H1 (cell line): ENCODE data around the gene SAP30L. TPM values are rescaled to one million over a fixed set of nuclear protein-coding genes. Genes with fewer than 3 reads are reported as not detected.
A peak's percentile ranks its signal among the peaks of the same experiment; 100 is the strongest.

Source experiments
- CTCF ChIA-PET: fragments of 300-600 bp; sonication (Branson Sonifier 250); formaldehyde crosslinking; loops from one replicate; lab custom pipeline; 2021; ENCODE audit not compliant: partially characterized antibody; lab: Charles Lee
- POLR2A ChIA-PET: fragments of 300-600 bp; sonication (Branson Sonifier 250); formaldehyde crosslinking; loops from one replicate; lab custom pipeline; 2021; ENCODE audit warnings: inconsistent platforms; ENCODE audit not compliant: partially characterized antibody; lab: Charles Lee
- DNase-seq, 2 experiments: peaks; one replicate each; pipeline versions ENCODE4 v3.0.0 to v3.0.0-alpha.2; 2010 to 2022; ENCODE audit warnings: low spot score in 2 of 2, low read depth in 1 of 2, mixed read lengths in 1 of 2
- FAIRE-seq: peaks from 2 replicates; lab custom pipeline; 2011; peaks lifted over from hg19 to GRCh38; lab: Jason Lieb, UNC
- H2AFZ ChIP-seq: 2 replicates; pipeline ENCODE4 v1.8.1; 2012; ENCODE audit warnings: low read length, inconsistent platforms
- H2AK5ac ChIP-seq: 2 replicates; pipeline ENCODE4 v1.6.1; 2013; ENCODE audit warnings: low read depth, low read length
- H2BK120ac ChIP-seq: replicated peaks from 2 replicates; pipeline ENCODE3; 2013; ENCODE audit warnings: low read depth, low read length, inconsistent platforms
- H2BK12ac ChIP-seq: 2 replicates; pipeline ENCODE4 v1.6.1; 2013; ENCODE audit warnings: low read depth, low read length
- H2BK15ac ChIP-seq: 2 replicates; pipeline ENCODE4 v1.6.1; 2013; ENCODE audit warnings: low read length
- H2BK20ac ChIP-seq: 2 replicates; pipeline ENCODE4 v1.6.1; 2013; ENCODE audit warnings: low read length
- H2BK5ac ChIP-seq: 2 replicates; pipeline ENCODE4 v1.6.1; 2013; ENCODE audit warnings: low read depth, low read length
- H3K14ac ChIP-seq: 2 replicates; pipeline ENCODE4 v1.6.1; 2013; ENCODE audit warnings: inconsistent platforms; ENCODE audit not compliant: insufficient read length
- H3K18ac ChIP-seq: 2 replicates; pipeline ENCODE4 v1.6.1; 2013; ENCODE audit warnings: low read length; ENCODE audit errors: extremely low read depth
- H3K23ac ChIP-seq: 2 replicates; pipeline ENCODE4 v1.6.1; 2013; ENCODE audit warnings: inconsistent platforms; ENCODE audit not compliant: insufficient read length
- H3K23me2 ChIP-seq: 2 replicates; pipeline ENCODE4 v1.6.1; 2013; ENCODE audit warnings: low read depth, low read length
- H3K27ac ChIP-seq: 2 replicates; pipeline ENCODE4 v1.6.1; 2011; ENCODE audit warnings: low read depth, low read length, inconsistent platforms
- H3K27me3 ChIP-seq, 4 experiments: replicated peaks in 1 of 4; 1 replicate in 1 of 4; 2 replicates in 3 of 4; pipeline versions ENCODE4 v1.6.1 to v1.8.1; 2011 to 2013; ENCODE audit warnings: low read length in 3 of 4, mild to moderate bottlenecking in 3 of 4, inconsistent platforms in 2 of 4, mixed read lengths in 2 of 4, moderate library complexity in 1 of 4; ENCODE audit not compliant: control insufficient read depth in 3 of 4, insufficient read depth in 3 of 4; ENCODE audit errors: extremely low read depth in 1 of 4
- H3K36me3 ChIP-seq, 4 experiments: 2 replicates each; pipeline versions ENCODE4 v1.6.1 to v1.8.1; 2011 to 2013; ENCODE audit warnings: mild to moderate bottlenecking in 4 of 4, low read length in 3 of 4, moderate library complexity in 2 of 4, control low read depth in 1 of 4, inconsistent platforms in 1 of 4; ENCODE audit not compliant: insufficient read depth in 4 of 4, control insufficient read depth in 2 of 4
- H3K4ac ChIP-seq: replicated peaks from 2 replicates; pipeline ENCODE3; 2013; ENCODE audit warnings: low read length, low read depth, mixed read lengths, inconsistent platforms; ENCODE audit not compliant: insufficient read length
- H3K4me1 ChIP-seq, 4 experiments: replicated peaks in 1 of 4; 1 replicate in 1 of 4; 2 replicates in 3 of 4; pipeline versions ENCODE4 v1.6.1 to v1.8.1; 2011 to 2013; ENCODE audit warnings: low read length in 3 of 4, inconsistent platforms in 2 of 4, mixed read lengths in 1 of 4; ENCODE audit not compliant: insufficient read depth in 4 of 4, control insufficient read depth in 3 of 4
- H3K4me2 ChIP-seq, 2 experiments: 2 replicates each; pipeline versions ENCODE4 v1.6.1 to v1.8.1; 2011 to 2013; ENCODE audit warnings: low read depth in 2 of 2, low read length in 2 of 2, control low read depth in 1 of 2, inconsistent platforms in 1 of 2, mild to moderate bottlenecking in 1 of 2; ENCODE audit not compliant: insufficient read depth in 1 of 2
- H3K4me3 ChIP-seq, 4 experiments: fragments of 200-600, 300-600 bp in 1 of 4; sonication (generic), shearing (Covaris generic), sonication (Bioruptor Twin) in 1 of 4; 2 replicates each; pipeline versions ENCODE4 v1.5.1 to v1.8.1; 2011 to 2016; ENCODE audit warnings: low read length in 4 of 4, low read depth in 3 of 4, control low read depth in 2 of 4, inconsistent platforms in 2 of 4, mild to moderate bottlenecking in 2 of 4, mixed read lengths in 1 of 4, moderate library complexity in 1 of 4; ENCODE audit not compliant: insufficient read depth in 2 of 4; ENCODE audit errors: extremely low read depth in 1 of 4
- H3K56ac ChIP-seq: replicated peaks from 2 replicates; pipeline ENCODE3; 2013; ENCODE audit warnings: low read depth, mild to moderate bottlenecking, mixed read lengths, low read length, inconsistent platforms; ENCODE audit not compliant: insufficient read length
- H3K79me1 ChIP-seq: 2 replicates; pipeline ENCODE4 v1.6.1; 2013; ENCODE audit warnings: low read depth, low read length, control low read depth
- H3K79me2 ChIP-seq, 2 experiments: 2 replicates each; pipeline versions ENCODE4 v1.6.1 to v1.8.1; 2012 to 2013; ENCODE audit warnings: low read length in 2 of 2, mild to moderate bottlenecking in 2 of 2, inconsistent platforms in 1 of 2; ENCODE audit not compliant: insufficient read depth in 2 of 2, control insufficient read depth in 1 of 2
- H3K9ac ChIP-seq, 4 experiments: replicated peaks in 1 of 4; 1 replicate in 1 of 4; 2 replicates in 3 of 4; pipeline versions ENCODE4 v1.6.1 to v1.8.1; 2011 to 2013; ENCODE audit warnings: low read depth in 3 of 4, low read length in 3 of 4, control low read depth in 2 of 4, mild to moderate bottlenecking in 2 of 4, moderate library complexity in 2 of 4, inconsistent platforms in 1 of 4; ENCODE audit errors: extremely low read depth in 1 of 4
- H3K9me3 ChIP-seq, 2 experiments: 2 replicates each; pipeline versions ENCODE4 v1.6.1 to v1.8.1; 2012 to 2013; ENCODE audit warnings: mild to moderate bottlenecking in 2 of 2, moderate library complexity in 2 of 2, control low read depth in 1 of 2, inconsistent platforms in 1 of 2, low read depth in 1 of 2, low read length in 1 of 2, mixed read lengths in 1 of 2; ENCODE audit not compliant: insufficient read depth in 2 of 2
- H4K20me1 ChIP-seq, 2 experiments: replicated peaks in 1 of 2; 2 replicates each; pipeline versions ENCODE3 to v1.8.1; 2011 to 2013; ENCODE audit warnings: inconsistent platforms in 2 of 2, low read length in 2 of 2, mild to moderate bottlenecking in 1 of 2; ENCODE audit not compliant: insufficient read depth in 2 of 2, control insufficient read depth in 1 of 2
- H4K5ac ChIP-seq: 2 replicates; pipeline ENCODE4 v1.6.1; 2013; ENCODE audit warnings: low read length, low read depth, mixed read lengths, inconsistent platforms; ENCODE audit not compliant: insufficient read length
- H4K8ac ChIP-seq: 2 replicates; pipeline ENCODE4 v1.8.0; 2013; ENCODE audit warnings: mild to moderate bottlenecking, moderate library complexity, low read length, inconsistent platforms; ENCODE audit not compliant: insufficient read depth; ENCODE audit errors: extremely low read depth
- H4K91ac ChIP-seq: replicated peaks from 2 replicates; pipeline ENCODE3; 2013; ENCODE audit warnings: low read length, mixed read lengths, inconsistent platforms; ENCODE audit not compliant: insufficient read length
- CREB1 ChIP-seq: IDR thresholded peaks from 2 replicates; pipeline ENCODE4 v1.6.1; 2012; ENCODE audit warnings: inconsistent platforms
- KDM4A ChIP-seq: IDR thresholded peaks from one replicate; pipeline ENCODE4 v1.7.1; 2012; ENCODE audit warnings: low read depth, mild to moderate bottlenecking, moderate library complexity, low read length, inconsistent platforms; ENCODE audit not compliant: severe bottlenecking
- SIN3A ChIP-seq, 2 experiments: IDR thresholded peaks in 1 of 2; conservative IDR thresholded peaks in 1 of 2; 2 replicates each; pipeline ENCODE4 v1.6.1; 2011 to 2012; ENCODE audit warnings: low read length in 2 of 2, improper control_type of control experiment in 1 of 2, low read depth in 1 of 2, mild to moderate bottlenecking in 1 of 2
- SIX5 ChIP-seq: IDR thresholded peaks from 2 replicates; pipeline ENCODE4 v1.6.1; 2011; ENCODE audit warnings: mild to moderate bottlenecking, low read depth, low read length
- SP1 ChIP-seq: IDR thresholded peaks from 2 replicates; pipeline ENCODE4 v1.6.1; 2011; ENCODE audit warnings: low read depth, low read length
- SP2 ChIP-seq: IDR thresholded peaks from 2 replicates; pipeline ENCODE4 v1.6.1; 2012; ENCODE audit warnings: mild to moderate bottlenecking, low read length, inconsistent platforms
- TAF1 ChIP-seq: IDR thresholded peaks from 2 replicates; pipeline ENCODE4 v1.6.1; 2011; ENCODE audit warnings: mild to moderate bottlenecking, low read depth, low read length
- TCF12 ChIP-seq: IDR thresholded peaks from 2 replicates; pipeline ENCODE4 v1.6.1; 2011; ENCODE audit warnings: low read depth, mild to moderate bottlenecking, low read length
- WGBS, 2 experiments: shearing (Covaris generic) in 1 of 2; methylation state at CpG; one replicate each; pipeline versions ENCODE4 v1.1.6 to v1.1.7; 2013 to 2015; ENCODE audit warnings: low lambda C conversion rate in 2 of 2, mixed read lengths in 2 of 2, inconsistent platforms in 1 of 2, low coverage in 1 of 2, missing lambda C conversion rate in 1 of 2; ENCODE audit not compliant: insufficient replicate concordance in 2 of 2, insufficient coverage in 1 of 2, insufficient read length in 1 of 2; ENCODE audit errors: extremely low coverage in 1 of 2, missing lambda C conversion rate in 1 of 2; 5-methylcytosine and 5-hydroxymethylcytosine counted together
- long read RNA-seq, 2 experiments: library from RNA in 1 of 2; library from capped mRNA in 1 of 2; stranded (forward); transcript quantifications; one replicate each; pipeline ENCODE4 v2.0.0, GENCODE V29; 2021; ENCODE audit warnings: inconsistent platforms in 1 of 2
- polyA minus RNA-seq, 3 experiments: library from RNA; depleted of rRNA, polyadenylated mRNA; stranded (reverse); fragments of >200 nt; gene quantifications; 1 replicate in 2 of 3; 2 replicates in 1 of 3; pipeline ENCODE4 v1.2.3, GENCODE V29; 2011
- polyA plus RNA-seq, 7 experiments: library from polyadenylated mRNA; depleted of rRNA in 3 of 7; stranded (reverse) in 5 of 7; unstranded in 2 of 7; fragments of >200 nt in 5 of 7; fragments of 200-250 nt in 2 of 7; gene quantifications; 1 replicate in 5 of 7; 2 replicates in 1 of 7; 4 replicates in 1 of 7; pipeline versions ENCODE4 v1.2.1 to v1.2.3, GENCODE V29; 2011 to 2013; ENCODE audit warnings: missing spikeins in 2 of 7, mixed read lengths in 2 of 7
- total RNA-seq: library from RNA; stranded (reverse); fragmentation: NEBNext Ultra II Directional; extraction: Animal tissue kit (Norgen Biotek cat#: 25700); gene quantifications from 2 replicates; pipeline ENCODE4 v1.2.1, GENCODE V29; 2021

SAP30L gene, protein sequence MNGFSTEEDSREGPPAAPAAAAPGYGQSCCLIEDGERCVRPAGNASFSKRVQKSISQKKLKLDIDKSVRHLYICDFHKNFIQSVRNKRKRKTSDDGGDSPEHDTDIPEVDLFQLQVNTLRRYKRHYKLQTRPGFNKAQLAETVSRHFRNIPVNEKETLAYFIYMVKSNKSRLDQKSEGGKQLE
- total RNA-seq (26.3 and 31.5 TPM in 2 replicates), polyA plus RNA-seq (2011; rRNA removed) (8.3 and 12.2 TPM in 2 replicates), polyA minus RNA-seq (2011; rRNA and poly(A)+ RNA removed) (12.1 and 15.0 TPM in 2 replicates)
- polyA plus RNA-seq (2011; cell fraction: cytosol; rRNA removed): 13.4 TPM
- polyA plus RNA-seq (2011; cell fraction: nucleus; rRNA removed): 13.6 TPM
- polyA plus RNA-seq (2012, experiment 1 of 2): 18.6 to 28.7 TPM (median 21.7 TPM) in 4 replicates
- polyA plus RNA-seq (2012, experiment 2 of 2): 2.0 TPM
- polyA plus RNA-seq (2013, experiment 1 of 2): 40.2 TPM
- polyA plus RNA-seq (2013, experiment 2 of 2): 48.2 TPM
- 16.7 TPM for polyA minus RNA-seq (2011; cell fraction: cytosol; rRNA and poly(A)+ RNA removed)
- polyA minus RNA-seq (2011; cell fraction: nucleus; rRNA and poly(A)+ RNA removed): 10.0 TPM
- long read RNA-seq, experiment 1, full-length matches to known transcripts: 7 of 17 reads
- long read RNA-seq, experiment 1, partial matches to known transcripts: 3 of 17 reads
- long read RNA-seq, experiment 1, other reads (novel, unspliced or antisense): 7 of 17 reads
- long read RNA-seq, experiment 2, partial matches to known transcripts: 0 of 1 reads
- long read RNA-seq, experiment 2, other reads (novel, unspliced or antisense): 1 of 1 reads

DNA sequence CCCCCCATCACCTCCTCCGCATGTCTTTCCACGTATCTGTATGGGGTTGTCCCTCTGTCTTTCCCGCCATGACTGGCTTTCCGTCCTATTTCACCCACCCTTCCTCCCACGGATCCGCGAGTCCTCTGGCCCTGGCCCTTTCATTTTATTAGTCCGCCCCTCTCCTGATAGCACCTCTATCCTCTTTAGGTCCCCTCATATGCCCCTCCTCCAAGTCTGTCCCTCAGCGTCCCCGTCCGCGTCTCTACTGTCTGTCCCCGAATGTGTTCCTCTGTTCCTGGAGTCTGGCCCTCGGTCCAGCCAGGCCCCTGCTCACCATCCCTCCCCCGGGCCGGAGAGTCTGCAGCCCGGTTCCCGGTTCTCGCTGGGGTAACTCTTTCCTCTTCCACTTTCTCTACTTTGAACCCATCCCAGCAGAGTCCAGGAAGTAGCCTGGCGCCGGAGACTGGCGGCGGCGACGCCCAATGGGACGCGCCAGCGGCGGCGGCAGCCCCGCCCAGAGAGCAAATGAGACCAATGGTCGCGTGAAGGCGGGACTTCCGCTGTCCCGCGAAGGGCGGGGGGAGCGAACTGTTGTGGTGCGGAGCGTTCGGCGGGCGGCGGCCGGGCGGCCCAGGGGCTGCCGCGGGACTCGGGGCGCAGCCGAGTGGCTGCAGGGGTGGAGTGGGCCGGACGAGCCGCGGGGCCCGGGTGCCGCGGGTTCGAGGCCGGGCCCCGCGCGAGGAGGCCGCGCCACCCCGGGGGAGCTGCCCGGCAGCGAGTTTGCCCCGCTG lies at the start of gene SAP30L:
TSS of gene SAP30L (plus strand) at position 576 of the 773 bp plus-strand sequence. CDS start 608 bp downstream, outside the sequence.
- CTCF ChIA-PET: interaction anchor here (0.6 to 8.7 kb wide), 6 partner anchors 13 to 408 kb away, joined by 3 to 67 read pairs (median 4); no protein-coding TSS in a partner anchor
- TF ChIP-seq KDM4A (peak; percentile 13), SP2 (peak; percentile 82), TAF1 (peak; percentile 77), SIN3A (conservative IDR thresholded peaks at IDR 0.05 in 1 of 2, IDR thresholded peaks at IDR 0.05 in 1 of 2; ENCODE audit: low read depth in 1 of 2, low read length in 2 of 2) (peak; percentile 22 to 68; a peak in 2 of 4 replicates), SP1 (peak; percentile 97), TCF12 (no peak), SIX5 (no peak), CREB1 (no peak; the same call in 1 of the 2 replicates)

More for the DNA sequence above, at the start of gene SAP30L:
- Histone ChIP-seq H3K79me1 (peaks cover 1% of the 10 kb centered on the region; the same call in 1 of the 2 replicates), H3K14ac (no peak within 1 kb of the TSS), H3K79me2 (peaks cover 0 to 19% of the 10 kb centered on the region in 2 experiments; a peak in 2 of 4 replicates), H2BK20ac (no peak within 1 kb of the TSS), H3K56ac (peak within 1 kb of the TSS; percentile 92), H2BK12ac (no peak within 1 kb of the TSS), H3K27ac (no peak within 1 kb of the TSS), H2BK5ac (0 out of 2 replicates have a peak within 1 kb of the TSS, but pooled peaks have one; percentile 44), H2BK15ac (no peak within 1 kb of the TSS), H2AFZ (peak within 1 kb of the TSS; percentile 93), H3K9me3 (no peaks in the 10 kb centered on the region), H4K5ac (peak within 1 kb of the TSS; percentile 79), H3K23ac (no peak within 1 kb of the TSS), H3K4me1 (peaks cover 0 to 7% (median 2%) of the 10 kb centered on the region in 4 experiments; a peak in 3 of 7 replicates), H4K91ac (peak within 1 kb of the TSS; percentile 85), H3K4me2 (peak within 1 kb of the TSS; percentile 91 to 98), H3K9ac (peak within 1 kb of the TSS in 3 of 4 experiments; percentile 39 to 62 (median 47); a peak in 5 of 7 replicates), H3K4ac (peak within 1 kb of the TSS; percentile 34), H3K27me3 (peaks cover 0 to 3% (median 0%) of the 10 kb centered on the region in 4 experiments; a peak in 1 of 7 replicates), H2BK120ac (no peak within 1 kb of the TSS), H4K20me1 (peaks cover 9 to 11% of the 10 kb centered on the region in 2 experiments), H3K36me3 (peaks cover 0 to 5% (median 2%) of the 10 kb centered on the region in 4 experiments; a peak in 3 of 8 replicates), H2AK5ac (no peak within 1 kb of the TSS), H3K23me2 (peaks cover 17% of the 10 kb centered on the region), H3K18ac (peak within 1 kb of the TSS; percentile 97), H4K8ac (peak within 1 kb of the TSS; percentile 51; the same call in 1 of the 2 replicates), H3K4me3 (peak within 1 kb of the TSS; percentile 80 to 93 (median 92))
- POLR2A ChIA-PET: interaction anchor here (1.2 kb wide), 1 partner anchor 16 kb away, joined by 3 read pairs; no protein-coding TSS in a partner anchor
- no peak for FAIRE-seq
- peak; percentile 68 to 99 for DNase-seq
- WGBS, 2 experiments: 1% methylated on average over 41 of the region's 70 CpGs; no CpG with 5 or more reads in 1 of the 2 experiments
